ENCODE measurements around the gene UGT1A3.

UGT1A3 gene

DNA sequence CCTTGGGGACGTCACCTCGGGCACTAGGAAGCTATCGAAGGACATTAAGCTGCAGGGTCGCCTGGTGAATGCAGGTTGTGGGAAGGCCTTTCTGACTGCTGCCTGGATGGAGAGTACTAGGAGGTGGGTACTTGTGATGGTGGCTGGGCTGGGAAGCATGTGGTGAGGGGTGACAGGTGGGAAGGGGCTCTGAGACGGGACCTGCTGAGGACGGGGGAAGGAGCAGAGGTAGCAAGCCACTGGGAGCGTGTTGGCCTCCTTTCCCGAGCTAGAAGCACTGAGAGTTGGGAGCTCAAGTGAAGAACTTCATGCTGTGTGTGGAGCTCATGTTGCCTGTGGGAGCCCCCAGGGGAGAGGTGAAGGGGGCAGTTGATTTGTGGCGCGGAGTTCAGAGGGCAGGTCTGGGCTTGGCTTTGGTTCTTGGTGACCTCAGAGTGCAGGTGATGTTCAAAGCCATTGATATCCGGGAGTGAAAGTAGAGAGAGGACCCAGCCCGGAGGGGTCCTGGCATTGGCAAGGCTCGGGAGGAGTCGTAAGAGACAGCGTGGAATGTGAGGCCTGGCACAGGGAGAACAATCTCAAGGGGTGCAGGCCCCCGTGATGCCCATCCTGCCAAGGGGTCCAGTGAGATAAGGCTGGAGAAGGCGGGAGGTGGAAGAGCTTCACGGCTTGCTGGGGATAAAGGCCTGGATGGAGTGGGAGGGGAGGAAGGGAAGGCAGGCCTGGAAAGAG is 62.5 kb downstream of the UGT1A3 start:
- Mint-ChIP-seq H3K27me3 (ENCODE audit: low read depth) (no peaks in the 10 kb centered on the region), H3K36me3 (ENCODE audit: low read depth) (no peaks in the 10 kb centered on the region), H3K4me1 (ENCODE audit: low read depth) (no peaks in the 10 kb centered on the region), H3K27ac (no peak overlapping the region), H3K4me3 (no peak overlapping the region), H3K9me3 (no peaks in the 10 kb centered on the region)

GRCh38 chr2:233791883-233792329 is 63.1 kb downstream of the UGT1A3 start:
- H3K4me1 Mint-ChIP-seq (ENCODE audit: low read depth): no peaks in the 10 kb centered on the region
- no peaks in the 10 kb centered on the region for H3K9me3 Mint-ChIP-seq
- H3K27ac Mint-ChIP-seq: no peak overlapping the region
- no peaks in the 10 kb centered on the region for H3K27me3 Mint-ChIP-seq (ENCODE audit: low read depth)
- no peak overlapping the region for H3K4me3 Mint-ChIP-seq
- H3K36me3 Mint-ChIP-seq (ENCODE audit: low read depth): no peaks in the 10 kb centered on the region

GRCh38 chr2:233792720-233793119 is 63.9 kb downstream of the UGT1A3 start:
- Mint-ChIP-seq H3K9me3 (no peaks in the 10 kb centered on the region), H3K27ac (no peak overlapping the region), H3K4me1 (ENCODE audit: low read depth) (no peaks in the 10 kb centered on the region), H3K27me3 (ENCODE audit: low read depth) (no peaks in the 10 kb centered on the region), H3K36me3 (ENCODE audit: low read depth) (no peaks in the 10 kb centered on the region), H3K4me3 (no peak overlapping the region)

DNA sequence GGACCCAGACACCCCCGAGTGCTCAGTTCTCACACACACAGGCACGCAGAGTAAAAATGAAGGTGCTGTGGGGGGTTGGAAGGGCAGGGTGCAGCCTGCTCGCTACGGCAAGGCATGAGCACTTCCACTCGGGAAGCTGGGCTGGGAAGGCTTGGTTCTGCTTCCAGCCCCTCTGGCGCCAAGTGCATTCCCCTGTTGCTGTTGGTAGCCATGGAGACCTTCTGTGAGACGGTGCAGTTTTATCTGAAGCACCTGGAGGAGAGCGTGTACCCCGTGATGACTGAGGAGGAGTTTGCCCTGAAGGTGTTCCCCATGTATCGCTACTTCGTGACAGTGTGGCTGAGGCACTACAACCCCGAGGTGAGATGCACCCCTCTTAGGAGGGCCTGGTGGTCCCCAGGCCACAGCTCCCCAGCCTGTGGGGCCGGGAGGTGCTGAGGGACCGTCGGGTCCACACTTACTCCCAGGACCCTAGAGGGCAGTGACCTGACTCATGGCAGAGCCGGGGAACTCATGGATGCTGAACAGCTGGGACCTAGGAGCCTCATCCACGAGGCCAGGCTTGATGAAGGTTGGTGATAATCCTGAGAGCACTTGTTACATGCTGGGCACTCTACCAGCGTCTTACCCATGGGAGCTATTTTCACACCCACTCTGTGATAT is 64.8 kb downstream of the UGT1A3 start:
- no peaks in the 10 kb centered on the region for H3K4me1 Mint-ChIP-seq (ENCODE audit: low read depth)
- no peaks in the 10 kb centered on the region for H3K9me3 Mint-ChIP-seq
- no peak overlapping the region for H3K4me3 Mint-ChIP-seq
- H3K27ac Mint-ChIP-seq: no peak overlapping the region
- no peaks in the 10 kb centered on the region for H3K27me3 Mint-ChIP-seq (ENCODE audit: low read depth)
- no peaks in the 10 kb centered on the region for H3K36me3 Mint-ChIP-seq (ENCODE audit: low read depth)

- no peaks in the 10 kb centered on the region for H3K9me3 Mint-ChIP-seq
- no peaks in the 10 kb centered on the region for H3K36me3 Mint-ChIP-seq (ENCODE audit: low read depth)
- no peak overlapping the region for H3K4me3 Mint-ChIP-seq
- no peaks in the 10 kb centered on the region for H3K27me3 Mint-ChIP-seq (ENCODE audit: low read depth)
- H3K4me1 Mint-ChIP-seq (ENCODE audit: low read depth): no peaks in the 10 kb centered on the region
- H3K27ac Mint-ChIP-seq: no peak overlapping the region
These were observed 65.4 kb downstream of the UGT1A3 start for GRCh38 chr2:233794128-233794658.

DNA sequence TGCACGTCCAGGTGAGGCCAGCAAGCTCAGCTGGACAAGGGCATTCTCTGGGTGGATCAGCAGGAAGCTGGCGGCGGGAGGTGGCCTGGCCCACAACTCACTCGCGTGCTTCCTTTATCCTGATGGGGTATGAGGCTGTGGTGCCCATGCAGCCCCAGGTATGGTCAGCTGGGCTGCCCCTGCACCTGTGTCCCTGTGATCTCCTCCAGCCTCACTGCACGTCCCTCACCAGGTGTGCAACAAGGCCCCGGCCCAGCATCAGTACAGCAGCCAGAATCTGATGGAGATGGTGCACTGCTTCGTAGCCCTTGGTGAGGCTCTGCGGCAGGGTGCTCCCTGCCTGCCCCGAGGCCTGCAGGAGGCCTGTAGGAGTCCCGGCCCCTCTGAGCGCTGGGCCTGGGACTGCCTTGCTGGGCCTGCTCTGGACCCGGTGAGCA is 66.9 kb downstream of the UGT1A3 start:
- Mint-ChIP-seq H3K9me3 (no peaks in the 10 kb centered on the region), H3K4me1 (ENCODE audit: low read depth) (no peaks in the 10 kb centered on the region), H3K27ac (no peak overlapping the region), H3K4me3 (no peak overlapping the region), H3K36me3 (ENCODE audit: low read depth) (no peaks in the 10 kb centered on the region), H3K27me3 (ENCODE audit: low read depth) (no peaks in the 10 kb centered on the region)

- Mint-ChIP-seq H3K4me1 (ENCODE audit: low read depth) (no peaks in the 10 kb centered on the region), H3K36me3 (ENCODE audit: low read depth) (no peaks in the 10 kb centered on the region), H3K27me3 (ENCODE audit: low read depth) (no peaks in the 10 kb centered on the region), H3K4me3 (no peak overlapping the region), H3K27ac (no peak overlapping the region), H3K9me3 (no peaks in the 10 kb centered on the region)
These were observed 67.4 kb downstream of the UGT1A3 start for GRCh38 chr2:233796254-233796653.

DNA sequence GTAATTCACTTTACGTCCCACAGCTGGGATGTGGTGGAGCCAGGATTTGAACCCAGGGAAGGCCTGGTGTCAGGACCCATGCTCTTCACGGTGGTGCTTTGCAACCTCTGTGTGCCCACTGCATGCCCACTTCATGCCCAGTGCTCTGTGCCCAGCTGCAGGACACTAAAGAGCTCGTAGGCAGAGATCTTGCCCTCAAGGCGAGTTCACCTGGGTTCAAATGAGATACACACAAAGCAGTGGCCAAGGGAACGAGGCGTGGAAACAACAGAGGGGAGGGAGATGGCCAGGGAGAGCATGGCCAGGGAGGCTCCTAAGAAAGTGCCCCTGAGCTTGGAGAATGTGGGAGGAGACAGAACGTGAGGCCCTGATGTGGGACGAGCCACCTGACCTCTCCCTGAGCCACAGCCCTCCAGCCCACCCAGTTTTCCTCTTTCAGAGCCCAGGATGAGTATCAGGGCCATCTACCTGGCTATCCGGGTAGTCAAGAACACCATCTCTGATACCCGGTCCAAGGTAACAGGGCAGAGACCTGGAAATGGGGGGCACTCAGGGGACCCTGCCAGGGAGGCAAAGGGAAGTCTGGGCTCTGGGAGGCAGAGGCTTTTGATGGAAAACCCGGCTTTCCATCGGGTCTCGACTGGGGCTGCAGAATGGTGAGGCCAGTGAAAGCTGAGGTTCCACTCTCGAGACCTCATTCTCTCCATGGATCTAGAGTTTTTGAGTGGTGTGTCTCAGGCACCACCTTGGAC is 69.7 kb downstream of the UGT1A3 start:
- no peak overlapping the region for H3K4me3 Mint-ChIP-seq
- H3K27ac Mint-ChIP-seq: no peak overlapping the region

DNA sequence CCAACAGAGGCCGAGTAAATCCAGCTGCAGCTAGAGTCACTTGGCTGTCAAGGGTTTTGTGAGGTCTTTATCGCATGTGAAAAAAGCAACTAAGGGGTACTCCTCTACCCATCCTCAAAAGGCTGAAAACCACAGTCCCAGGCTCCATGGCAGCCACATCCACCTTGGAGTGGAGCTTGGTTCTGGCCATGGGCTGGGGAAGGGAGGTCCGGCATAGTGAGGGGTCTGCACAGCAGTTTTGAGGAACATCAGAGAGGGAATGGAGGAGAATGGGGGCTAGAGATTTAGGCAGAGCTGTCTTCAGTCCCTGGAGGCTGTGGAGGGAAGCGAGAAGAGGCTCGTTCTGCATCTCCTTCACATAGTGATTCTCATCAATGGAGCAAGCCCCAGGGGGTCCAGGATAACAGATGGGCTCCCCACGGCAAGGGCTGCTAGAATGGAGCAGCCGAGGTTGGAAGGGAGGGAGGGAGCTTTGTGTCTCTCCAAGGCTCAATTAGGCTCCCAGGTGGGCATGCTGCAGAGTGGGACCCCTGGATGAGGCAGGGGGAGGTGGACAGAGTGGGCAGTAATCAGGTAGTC is 70.3 kb downstream of the UGT1A3 start:
- H3K36me3 Mint-ChIP-seq (ENCODE audit: low read depth): no peaks in the 10 kb centered on the region
- no peaks in the 10 kb centered on the region for H3K9me3 Mint-ChIP-seq
- no peaks in the 10 kb centered on the region for H3K27me3 Mint-ChIP-seq (ENCODE audit: low read depth)
- H3K27ac Mint-ChIP-seq: no peak overlapping the region
- H3K4me3 Mint-ChIP-seq: no peak overlapping the region
- H3K4me1 Mint-ChIP-seq (ENCODE audit: low read depth): no peaks in the 10 kb centered on the region

More for the DNA sequence above, 69.7 kb downstream of the UGT1A3 start:
- H3K27me3 Mint-ChIP-seq (ENCODE audit: low read depth): no peaks in the 10 kb centered on the region
- no peaks in the 10 kb centered on the region for H3K36me3 Mint-ChIP-seq (ENCODE audit: low read depth)
- H3K4me1 Mint-ChIP-seq (ENCODE audit: low read depth): no peaks in the 10 kb centered on the region
- H3K9me3 Mint-ChIP-seq: no peaks in the 10 kb centered on the region

GRCh38 chr2:233799716-233800115 is 70.9 kb downstream of the UGT1A3 start:
- H3K27ac Mint-ChIP-seq: no peak overlapping the region
- H3K9me3 Mint-ChIP-seq: no peaks in the 10 kb centered on the region
- H3K36me3 Mint-ChIP-seq (ENCODE audit: low read depth): no peaks in the 10 kb centered on the region
- H3K4me1 Mint-ChIP-seq (ENCODE audit: low read depth): no peaks in the 10 kb centered on the region
- H3K4me3 Mint-ChIP-seq: no peak overlapping the region
- H3K27me3 Mint-ChIP-seq (ENCODE audit: low read depth): no peaks in the 10 kb centered on the region

DNA sequence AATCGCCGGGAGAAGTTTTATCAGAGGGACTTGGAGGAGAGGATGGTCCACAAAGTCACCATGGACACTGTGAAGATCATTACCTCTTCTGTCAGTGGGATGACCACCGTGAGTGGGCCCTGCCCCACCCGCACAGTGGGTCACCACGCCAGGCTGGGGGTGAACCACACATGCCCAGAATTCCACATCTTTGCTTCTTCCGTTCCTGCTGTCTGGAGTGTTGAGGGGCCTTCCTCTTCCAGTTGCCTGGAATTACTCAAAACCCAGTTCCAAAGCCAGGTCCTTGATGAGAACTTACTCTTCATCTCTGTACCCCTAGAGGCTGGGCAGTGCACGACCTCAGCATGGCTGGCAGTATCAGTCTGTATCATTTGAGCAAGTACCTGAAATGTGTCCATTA is 71.4 kb downstream of the UGT1A3 start:
- Mint-ChIP-seq H3K4me1 (ENCODE audit: low read depth) (no peaks in the 10 kb centered on the region), H3K27ac (no peak overlapping the region), H3K36me3 (ENCODE audit: low read depth) (no peaks in the 10 kb centered on the region), H3K9me3 (no peaks in the 10 kb centered on the region), H3K27me3 (ENCODE audit: low read depth) (no peaks in the 10 kb centered on the region), H3K4me3 (no peak overlapping the region)

- Mint-ChIP-seq H3K27me3 (ENCODE audit: low read depth) (peaks cover 7% of the 10 kb centered on the region), H3K4me1 (ENCODE audit: low read depth) (no peaks in the 10 kb centered on the region), H3K4me3 (no peak overlapping the region), H3K9me3 (no peaks in the 10 kb centered on the region), H3K27ac (no peak overlapping the region), H3K36me3 (ENCODE audit: low read depth) (no peaks in the 10 kb centered on the region)
These were observed 72.7 kb downstream of the UGT1A3 start for GRCh38 chr2:233801357-233802131.

- Mint-ChIP-seq H3K9me3 (no peaks in the 10 kb centered on the region), H3K36me3 (ENCODE audit: low read depth) (no peaks in the 10 kb centered on the region), H3K4me1 (ENCODE audit: low read depth) (no peaks in the 10 kb centered on the region), H3K27me3 (ENCODE audit: low read depth) (peaks cover 7% of the 10 kb centered on the region), H3K4me3 (no peak overlapping the region), H3K27ac (no peak overlapping the region)
These were observed 73.4 kb downstream of the UGT1A3 start for GRCh38 chr2:233802132-233802815.
